ENCODE measurements around the gene VSTM5. TPM values are rescaled to one million over a fixed set of nuclear protein-coding genes. Genes with fewer than 3 reads are reported as not detected.

The VSTM5 gene
- total and polyA plus RNA-seq, 2 donors (not counting 3 experiments of a cell fraction or from before 2014, with no cell fraction given), result 0.03 TPM; not detected in 1

DNA sequence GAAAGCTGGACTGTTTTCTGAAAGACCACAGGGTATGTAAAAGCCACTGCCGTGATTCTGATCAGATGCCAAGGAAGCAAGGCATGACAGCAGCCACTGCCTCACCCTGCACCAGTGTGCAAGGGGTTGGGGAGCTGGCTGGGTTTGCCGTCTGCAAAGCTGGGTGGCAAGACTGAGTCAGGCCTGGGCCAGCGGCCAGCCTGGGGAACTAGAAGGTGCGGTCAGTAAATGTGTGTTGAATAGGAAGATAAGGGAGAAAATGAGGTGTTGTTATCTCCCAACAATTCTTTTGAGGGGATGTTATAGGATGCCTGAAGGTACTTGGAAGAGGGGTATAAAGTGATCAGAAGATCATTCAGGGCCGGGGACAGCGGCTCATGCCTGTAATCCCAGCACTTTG, 8.0 kb downstream of the VSTM5 start:
- no TSS peak for BruUV-seq (replicated peaks)
- H3K9me3 ChIP-seq (replicated peaks; ENCODE audit: control insufficient read depth, insufficient read depth, low read length), result no peaks in the 10 kb centered on the region
- DNase-seq (ENCODE audit: low read depth, low spot score) (peak; percentile 9), FAIRE-seq (no peak)
- POLR2A ChIA-PET, result no interaction called here
- no peak overlapping the region for H2AFZ ChIP-seq (ENCODE audit: low read depth, low read length)
- dilution Hi-C loops (cut with MboI; ENCODE audit: extremely low pct_ligation_motif_present, low sequenced_read_pairs) (no loop called here), intact Hi-C loops (cut with micrococcal nuclease) (no loop called here)
- H3K4me2 ChIP-seq (ENCODE audit: insufficient read depth, low read length), result no peak overlapping the region
- H3K36me3 ChIP-seq (ENCODE audit: control insufficient read depth in 2 of 2, extremely low read depth in 1 of 2, insufficient read depth in 2 of 2, low read length in 2 of 2), result no peaks in the 10 kb centered on the region
- H3K27me3 ChIP-seq (ENCODE audit: control insufficient read depth in 2 of 2, insufficient read depth in 2 of 2, low read length in 2 of 2), result peaks cover 0 to 3% of the 10 kb centered on the region in 2 experiments
- no peak overlapping the region for H3K4me3 ChIP-seq (replicated peaks in 1 of 3; ENCODE audit: insufficient read depth in 1 of 3, low read depth in 1 of 3, low read length in 3 of 3)
- TF ChIP-seq, protein P1, sequence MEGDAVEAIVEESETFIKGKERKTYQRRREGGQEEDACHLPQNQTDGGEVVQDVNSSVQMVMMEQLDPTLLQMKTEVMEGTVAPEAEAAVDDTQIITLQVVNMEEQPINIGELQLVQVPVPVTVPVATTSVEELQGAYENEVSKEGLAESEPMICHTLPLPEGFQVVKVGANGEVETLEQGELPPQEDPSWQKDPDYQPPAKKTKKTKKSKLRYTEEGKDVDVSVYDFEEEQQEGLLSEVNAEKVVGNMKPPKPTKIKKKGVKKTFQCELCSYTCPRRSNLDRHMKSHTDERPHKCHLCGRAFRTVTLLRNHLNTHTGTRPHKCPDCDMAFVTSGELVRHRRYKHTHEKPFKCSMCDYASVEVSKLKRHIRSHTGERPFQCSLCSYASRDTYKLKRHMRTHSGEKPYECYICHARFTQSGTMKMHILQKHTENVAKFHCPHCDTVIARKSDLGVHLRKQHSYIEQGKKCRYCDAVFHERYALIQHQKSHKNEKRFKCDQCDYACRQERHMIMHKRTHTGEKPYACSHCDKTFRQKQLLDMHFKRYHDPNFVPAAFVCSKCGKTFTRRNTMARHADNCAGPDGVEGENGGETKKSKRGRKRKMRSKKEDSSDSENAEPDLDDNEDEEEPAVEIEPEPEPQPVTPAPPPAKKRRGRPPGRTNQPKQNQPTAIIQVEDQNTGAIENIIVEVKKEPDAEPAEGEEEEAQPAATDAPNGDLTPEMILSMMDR (IDR thresholded peaks at IDR 0.05; ENCODE audit: extremely low read depth in 1 of 2, insufficient read depth in 1 of 2, low read depth in 1 of 2, low read length in 2 of 2), result no peak
- TF ChIP-seq, protein P2, sequence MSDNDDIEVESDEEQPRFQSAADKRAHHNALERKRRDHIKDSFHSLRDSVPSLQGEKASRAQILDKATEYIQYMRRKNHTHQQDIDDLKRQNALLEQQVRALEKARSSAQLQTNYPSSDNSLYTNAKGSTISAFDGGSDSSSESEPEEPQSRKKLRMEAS (IDR thresholded peaks at IDR 0.05; ENCODE audit: insufficient read depth, insufficient read length), result no peak
- no peak for TF ChIP-seq EZH2 (IDR thresholded peaks at IDR 0.05; ENCODE audit: borderline replicate concordance, low read depth, low read length, severe bottlenecking)
- no peaks in the 10 kb centered on the region for H4K20me1 ChIP-seq (replicated peaks; ENCODE audit: control insufficient read depth, extremely low read depth, insufficient read depth, low read length)
- CTCF ChIA-PET, result interaction anchor here (0.9 kb wide), 1 partner anchor 15 kb away, joined by 4 read pairs; no protein-coding TSS in a partner anchor
- H3K9me1 ChIP-seq (replicated peaks; ENCODE audit: control insufficient read depth, extremely low read depth, insufficient read depth, low read length), result no peaks in the 10 kb centered on the region
- no peaks in the 10 kb centered on the region for H3K79me2 ChIP-seq (ENCODE audit: control insufficient read depth, insufficient read depth, low read length)
- H3K4me1 ChIP-seq (ENCODE audit: control insufficient read depth, extremely low read depth, insufficient read depth, low read length), result no peaks in the 10 kb centered on the region
- no peak overlapping the region for H3K9ac ChIP-seq (replicated peaks; ENCODE audit: extremely low read depth, insufficient read depth, low read length)
- H3K27ac ChIP-seq (ENCODE audit: insufficient read depth, low read depth, low read length), result no peak overlapping the region

DNA sequence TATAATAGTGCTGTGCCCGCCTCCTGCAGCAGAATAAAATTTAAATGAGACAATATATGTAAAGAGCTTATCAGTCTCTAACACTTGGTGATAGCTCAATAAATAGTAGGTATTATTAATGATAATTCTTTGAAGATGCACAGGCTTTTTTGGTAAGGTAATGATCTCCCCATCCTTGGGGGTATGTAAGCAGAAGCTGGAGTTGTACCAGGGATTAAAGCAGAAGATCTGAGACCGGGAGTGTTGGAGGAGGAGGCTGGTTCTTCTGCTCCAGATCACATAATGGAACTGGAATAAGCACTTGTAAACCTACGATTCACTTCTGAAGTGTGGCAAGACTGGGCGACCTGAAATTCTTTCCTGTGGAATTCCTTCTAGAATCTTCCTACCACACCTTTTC, 8.4 kb downstream of the VSTM5 start:
- Histone ChIP-seq H3K27ac (ENCODE audit: insufficient read depth, low read depth, low read length) (no peak overlapping the region), H3K27me3 (ENCODE audit: control insufficient read depth in 2 of 2, insufficient read depth in 2 of 2, low read length in 2 of 2) (peaks cover 0 to 3% of the 10 kb centered on the region in 2 experiments), H3K9ac (replicated peaks; ENCODE audit: extremely low read depth, insufficient read depth, low read length) (no peak overlapping the region), H3K4me3 (replicated peaks in 1 of 3; ENCODE audit: insufficient read depth in 1 of 3, low read depth in 1 of 3, low read length in 3 of 3) (no peak overlapping the region), H3K9me1 (replicated peaks; ENCODE audit: control insufficient read depth, extremely low read depth, insufficient read depth, low read length) (no peaks in the 10 kb centered on the region), H3K9me3 (replicated peaks; ENCODE audit: control insufficient read depth, insufficient read depth, low read length) (no peaks in the 10 kb centered on the region), H2AFZ (ENCODE audit: low read depth, low read length) (no peak overlapping the region), H3K79me2 (ENCODE audit: control insufficient read depth, insufficient read depth, low read length) (no peaks in the 10 kb centered on the region), H3K4me2 (ENCODE audit: insufficient read depth, low read length) (no peak overlapping the region), H3K36me3 (ENCODE audit: control insufficient read depth in 2 of 2, extremely low read depth in 1 of 2, insufficient read depth in 2 of 2, low read length in 2 of 2) (no peaks in the 10 kb centered on the region), H3K4me1 (ENCODE audit: control insufficient read depth, extremely low read depth, insufficient read depth, low read length) (no peaks in the 10 kb centered on the region), H4K20me1 (replicated peaks; ENCODE audit: control insufficient read depth, extremely low read depth, insufficient read depth, low read length) (no peaks in the 10 kb centered on the region)
- POLR2A ChIA-PET, result no interaction called here
- no peak for FAIRE-seq
- BruUV-seq (replicated peaks), result no TSS peak
- CTCF ChIA-PET, result interaction anchor here (0.9 kb wide), 1 partner anchor 15 kb away, joined by 4 read pairs; no protein-coding TSS in a partner anchor
- dilution Hi-C loops (cut with MboI; ENCODE audit: extremely low pct_ligation_motif_present, low sequenced_read_pairs), result no loop called here
- intact Hi-C loops (cut with micrococcal nuclease), result no loop called here
- TF ChIP-seq FOS (IDR thresholded peaks at IDR 0.05; ENCODE audit: borderline replicate concordance, insufficient read depth, low read length), result no peak
- no peak for TF ChIP-seq POLR2AphosphoS5 (IDR thresholded peaks at IDR 0.05; ENCODE audit: insufficient read depth, low read depth, low read length)
- no peak for TF ChIP-seq GATA2 (IDR thresholded peaks at IDR 0.05; ENCODE audit: insufficient read depth, insufficient read length, low read depth, low read length)
- TF ChIP-seq, protein P1 (IDR thresholded peaks at IDR 0.05; ENCODE audit: extremely low read depth in 1 of 2, insufficient read depth in 1 of 2, low read depth in 1 of 2, low read length in 2 of 2), result no peak
- TF ChIP-seq, protein P2 (IDR thresholded peaks at IDR 0.05; ENCODE audit: insufficient read depth, insufficient read length), result no peak
- no peak for DNase-seq (ENCODE audit: low read depth, low spot score)

Data from endothelial cell of umbilical vein (primary cell).